Measurements from ENCODE around the gene ST6GALNAC3.
"Not testable (repeated sequence)": the region's sequence is repeated elsewhere in the genome, so short reads cannot be mapped to it uniquely, and the experiment has no call there.

ST6GALNAC3 gene

GRCh38 chr1:76105372-76105771 lies 30.8 kb downstream of the ST6GALNAC3 start:
- DNase-seq (ENCODE audit: extremely low read depth in 1 of 2, low read depth in 1 of 2): no peak

- DNase-seq (ENCODE audit: extremely low read depth in 1 of 2, low read depth in 1 of 2): no peak
Measured at GRCh38 chr1:76106251-76106650, 31.7 kb downstream of the ST6GALNAC3 start.

DNA sequence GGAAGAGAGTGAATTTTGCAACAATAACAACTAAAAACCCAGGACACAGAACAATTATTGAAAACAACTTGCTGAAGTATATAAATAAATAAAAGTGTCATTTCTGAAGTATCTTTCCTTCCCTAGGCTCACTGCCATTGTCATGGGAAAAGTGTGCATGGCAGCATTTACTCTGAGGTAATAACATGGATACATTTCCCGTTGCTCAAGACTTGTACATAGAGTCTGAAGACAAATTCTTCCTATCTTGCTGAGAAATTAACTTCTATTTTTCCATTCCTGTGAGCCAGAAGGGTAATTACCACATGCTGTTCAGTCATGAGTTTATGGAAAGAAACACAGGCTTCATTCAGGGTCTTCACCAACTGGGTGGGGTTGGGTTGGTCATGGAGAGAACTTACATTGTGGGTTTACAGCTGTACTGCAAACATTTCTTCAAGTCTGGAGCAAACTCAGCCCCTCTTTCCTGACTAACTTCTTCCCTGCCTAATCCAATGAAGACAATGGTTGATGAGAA lies 32.2 kb downstream of the ST6GALNAC3 start:
- no peak for DNase-seq (ENCODE audit: extremely low read depth in 1 of 2, low read depth in 1 of 2)

DNA sequence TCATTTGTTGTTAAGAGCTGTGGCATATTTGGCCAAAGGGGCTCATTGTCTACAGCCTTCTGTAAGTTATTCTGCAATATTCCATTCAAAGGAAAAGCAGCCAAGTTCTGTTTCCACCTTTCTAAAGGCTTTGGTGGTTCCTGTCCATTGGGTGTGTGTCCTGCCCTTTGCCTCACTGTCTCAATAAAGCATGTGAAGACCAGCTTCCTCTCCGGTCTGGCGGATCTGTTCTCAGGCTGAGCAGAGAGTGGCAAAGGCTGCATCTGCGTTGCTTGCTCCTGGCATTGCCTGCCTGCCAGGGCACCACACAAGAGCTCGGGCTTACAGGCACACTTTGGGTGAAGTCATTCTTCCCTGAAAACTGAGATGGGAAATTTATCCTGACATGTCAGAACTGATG lies 34.9 kb downstream of the ST6GALNAC3 start:
- no peak for DNase-seq (ENCODE audit: extremely low read depth in 1 of 2, low read depth in 1 of 2)

DNA sequence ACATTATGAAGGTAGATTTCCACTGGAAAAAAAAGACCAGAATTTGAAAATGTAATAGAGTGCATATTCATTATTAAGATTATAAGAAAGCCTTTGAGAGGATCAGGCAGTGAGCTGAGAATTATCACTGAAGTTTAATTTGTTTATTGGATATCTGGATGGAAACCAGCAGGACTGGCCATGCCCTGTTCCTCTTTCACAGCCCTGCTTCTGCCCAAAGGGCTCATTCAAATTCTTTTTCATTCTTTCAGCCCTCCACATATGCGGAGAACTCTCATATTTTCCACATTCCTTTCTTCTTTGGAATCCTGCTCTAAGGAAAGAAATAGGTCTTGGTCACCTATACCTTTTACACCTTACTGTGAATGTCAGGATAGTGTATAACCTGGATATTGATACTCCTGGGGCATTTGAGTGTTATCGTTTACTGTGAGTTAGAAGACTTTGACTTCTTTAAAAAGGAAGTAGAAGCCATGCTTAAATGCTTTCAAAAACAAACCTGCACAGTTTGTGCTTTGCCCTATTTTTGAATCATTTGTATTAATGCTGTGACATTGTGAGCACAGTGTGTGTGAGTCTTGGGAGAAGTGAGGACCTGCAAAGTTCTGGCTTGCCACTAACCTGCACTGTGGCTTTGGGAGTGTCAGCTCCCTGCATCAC lies 35.5 kb downstream of the ST6GALNAC3 start:
- DNase-seq (ENCODE audit: extremely low read depth in 1 of 2, low read depth in 1 of 2): no peak

GRCh38 chr1:76110666-76111065 lies 36.1 kb downstream of the ST6GALNAC3 start:
- no peak for DNase-seq (ENCODE audit: extremely low read depth in 1 of 2, low read depth in 1 of 2)

DNA sequence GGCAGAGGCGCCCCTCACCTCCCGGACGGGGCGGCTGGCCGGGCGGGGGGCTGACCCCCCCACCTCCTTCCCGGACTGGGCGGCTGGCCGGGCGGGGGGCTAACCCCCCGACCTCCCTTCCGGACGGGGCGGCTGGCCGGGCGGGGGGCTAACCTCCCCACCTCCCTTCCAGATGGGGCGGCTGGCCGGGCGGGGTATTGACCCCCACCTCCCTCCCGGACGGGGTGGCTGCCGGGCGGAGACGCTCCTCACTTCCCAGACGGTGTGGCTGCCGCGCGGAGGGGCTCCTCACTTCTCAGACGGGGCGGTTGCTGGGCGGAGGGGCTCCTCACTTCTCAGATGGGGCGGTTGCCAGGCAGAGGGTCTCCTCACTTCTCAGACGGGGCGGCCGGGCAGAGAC lies 37.8 kb downstream of the ST6GALNAC3 start:
- DNase-seq (ENCODE audit: extremely low read depth in 1 of 2, low read depth in 1 of 2): not testable (repeated sequence)

GRCh38 chr1:76113446-76113845 lies 38.9 kb downstream of the ST6GALNAC3 start:
- no peak for DNase-seq (ENCODE audit: extremely low read depth in 1 of 2, low read depth in 1 of 2)

DNA sequence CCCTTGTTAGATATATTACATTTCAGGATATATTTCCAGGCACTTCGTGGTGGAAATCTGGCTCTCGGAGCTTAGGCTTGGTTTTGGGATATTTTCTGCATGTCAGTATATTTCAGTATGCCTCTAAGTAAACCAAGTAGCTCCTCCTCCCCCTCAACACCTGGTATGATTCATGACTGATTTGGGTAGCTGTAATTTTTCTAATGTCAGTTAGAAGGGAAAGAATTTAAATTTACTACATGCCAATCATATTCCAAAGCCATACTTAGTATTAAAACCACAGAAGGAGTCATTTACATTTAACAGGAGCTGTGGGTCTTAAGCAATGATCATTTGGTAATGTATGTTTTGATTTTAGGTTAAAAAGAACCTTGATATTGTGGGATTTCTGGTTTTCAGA lies 40.6 kb downstream of the ST6GALNAC3 start:
- DNase-seq (ENCODE audit: extremely low read depth in 1 of 2, low read depth in 1 of 2): no peak

- DNase-seq (ENCODE audit: extremely low read depth in 1 of 2, low read depth in 1 of 2): no peak
Measured at GRCh38 chr1:76121850-76122249, 47.3 kb downstream of the ST6GALNAC3 start.

DNA sequence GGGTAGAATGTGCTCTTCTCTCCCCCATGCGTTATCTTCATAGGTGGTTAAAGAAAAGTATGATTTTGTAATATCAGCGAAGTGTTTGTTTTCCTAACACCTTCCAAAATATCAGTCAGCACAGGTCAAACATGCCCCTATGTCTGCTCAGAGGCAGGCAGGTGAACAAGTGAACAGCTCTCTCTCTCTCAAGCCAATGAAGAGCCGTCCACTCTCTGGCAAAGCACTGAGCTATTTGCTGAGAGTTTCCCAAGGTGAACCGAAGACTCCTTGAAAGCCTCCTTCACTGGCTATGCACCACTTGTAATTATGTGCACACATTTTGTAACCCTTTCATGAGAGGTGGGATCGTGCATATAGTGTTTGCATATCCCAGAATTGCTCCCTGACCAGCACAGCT lies 47.7 kb downstream of the ST6GALNAC3 start:
- no peak for DNase-seq (ENCODE audit: extremely low read depth in 1 of 2, low read depth in 1 of 2)

- DNase-seq (ENCODE audit: extremely low read depth in 1 of 2, low read depth in 1 of 2): not testable (repeated sequence)
Measured at GRCh38 chr1:76123411-76124064, 49.0 kb downstream of the ST6GALNAC3 start.

GRCh38 chr1:76124196-76124595 lies 49.6 kb downstream of the ST6GALNAC3 start:
- no peak for DNase-seq (ENCODE audit: extremely low read depth in 1 of 2, low read depth in 1 of 2)

- DNase-seq (ENCODE audit: extremely low read depth in 1 of 2, low read depth in 1 of 2): no peak
Measured at GRCh38 chr1:76125473-76126219, 51.1 kb downstream of the ST6GALNAC3 start.

DNA sequence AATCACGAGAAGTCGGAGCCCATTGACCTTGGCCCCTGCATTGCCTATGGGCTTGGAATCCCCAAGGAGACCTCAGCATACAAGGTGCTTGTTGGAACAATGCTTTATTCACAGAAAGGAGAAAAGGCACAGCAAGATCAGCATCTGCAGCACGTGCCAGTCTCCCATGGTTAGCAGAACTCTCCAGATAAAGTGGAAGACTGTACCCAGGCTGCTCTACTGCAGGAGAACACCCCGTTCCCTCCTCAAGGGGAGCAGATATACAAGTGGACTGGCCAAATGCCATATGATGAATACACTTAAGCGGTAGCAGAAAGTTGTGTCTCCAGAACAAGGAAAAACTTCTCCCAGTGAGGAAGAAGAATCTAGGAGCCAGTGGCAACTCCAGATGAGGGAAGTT lies 53.5 kb downstream of the ST6GALNAC3 start:
- no peak for DNase-seq (ENCODE audit: extremely low read depth in 1 of 2, low read depth in 1 of 2)

GRCh38 chr1:76129731-76130130 lies 55.2 kb downstream of the ST6GALNAC3 start:
- DNase-seq (ENCODE audit: extremely low read depth in 1 of 2, low read depth in 1 of 2): no peak

GRCh38 chr1:76130992-76131391 lies 56.4 kb downstream of the ST6GALNAC3 start:
- no peak for DNase-seq (ENCODE audit: extremely low read depth in 1 of 2, low read depth in 1 of 2)

DNA sequence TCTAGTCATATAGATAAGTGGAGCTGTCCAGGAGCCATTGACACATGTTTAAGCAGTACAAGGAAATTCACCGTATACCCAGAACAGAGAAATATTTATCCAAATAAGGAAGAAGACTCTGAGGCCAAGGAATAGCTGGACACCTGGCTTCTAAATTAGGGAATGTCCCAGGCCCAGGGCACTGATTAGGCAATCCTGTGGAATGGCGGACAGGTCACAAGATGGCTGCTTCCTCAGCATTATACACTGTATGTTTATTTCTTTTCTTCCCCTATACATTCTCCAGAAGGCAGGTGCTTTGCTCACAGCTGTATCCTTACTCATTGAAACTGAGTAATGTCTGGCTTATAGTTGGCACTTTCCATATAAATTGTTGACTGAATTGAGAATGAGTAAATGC lies 59.4 kb downstream of the ST6GALNAC3 start:
- no peak for DNase-seq (ENCODE audit: extremely low read depth in 1 of 2, low read depth in 1 of 2)

DNA sequence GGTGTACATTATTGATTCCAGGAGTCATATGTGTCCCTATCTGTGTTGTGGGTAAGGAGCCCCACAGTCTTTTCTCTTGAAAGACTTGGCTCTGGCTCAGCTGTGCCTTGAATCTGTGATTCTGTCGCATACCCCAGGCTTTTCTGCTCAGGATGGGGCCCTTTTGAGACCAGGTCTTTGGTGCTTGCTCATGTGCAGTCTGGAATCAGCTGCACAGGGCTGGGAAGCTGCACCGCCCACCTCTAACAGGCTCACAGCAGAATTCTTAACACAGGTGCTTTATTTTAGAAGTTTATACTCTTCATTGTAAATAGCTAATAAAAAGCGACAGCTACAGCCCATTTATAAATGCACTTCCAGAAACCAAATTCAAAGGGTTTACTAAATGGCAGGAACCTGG lies 61.3 kb downstream of the ST6GALNAC3 start:
- DNase-seq (ENCODE audit: extremely low read depth in 1 of 2, low read depth in 1 of 2): no peak

GRCh38 chr1:76136894-76137293 lies 62.3 kb downstream of the ST6GALNAC3 start:
- DNase-seq (ENCODE audit: extremely low read depth in 1 of 2, low read depth in 1 of 2): no peak

GRCh38 chr1:76137746-76138145 lies 63.2 kb downstream of the ST6GALNAC3 start:
- DNase-seq (ENCODE audit: extremely low read depth in 1 of 2, low read depth in 1 of 2): no peak

DNA sequence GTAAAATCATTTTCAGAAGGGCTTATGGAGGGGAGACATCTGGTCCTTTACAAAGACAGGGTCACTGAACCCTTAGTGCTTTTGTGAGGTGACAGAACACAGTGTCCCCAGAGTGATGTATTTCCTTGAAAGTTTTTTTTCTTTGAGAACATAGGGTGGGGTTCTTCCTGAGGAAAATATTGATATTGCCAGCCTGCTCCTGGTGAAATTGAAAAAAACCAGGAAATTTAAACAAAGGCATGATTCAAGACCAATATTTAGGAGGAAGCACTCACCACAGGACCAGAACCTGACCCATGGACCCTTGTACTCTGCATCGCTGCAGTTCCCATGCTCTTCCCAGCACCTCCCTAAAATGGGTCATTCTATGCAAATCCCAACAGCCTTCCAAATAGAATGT lies 63.7 kb downstream of the ST6GALNAC3 start:
- DNase-seq (ENCODE audit: extremely low read depth in 1 of 2, low read depth in 1 of 2): no peak
